SK-N-SH (cell line): ENCODE data around the gene ACTN2. TPM values are rescaled to one million over a fixed set of nuclear protein-coding genes. Genes with fewer than 3 reads are reported as not detected.

Experiments used
- CTCF ChIA-PET: fragments of 300-600, 350-600 bp; formaldehyde crosslinking; extraction: SDS; loops from one replicate; lab custom pipeline; 2021; lab: Yijun Ruan, JAX
- POLR2A ChIA-PET: fragments of 350-600 bp; sonication (Branson Sonifier 250); formaldehyde crosslinking; extraction: SDS; loops from one replicate; lab custom pipeline; 2020; ENCODE audit warnings: antibody characterized with exemption, inconsistent platforms; lab: Yijun Ruan, JAX
- DNase-seq: peaks from one replicate; pipeline ENCODE4 v3.0.0; 2012
- H2AFZ ChIP-seq: fragments of 200-600 bp; sonication (generic); 2 replicates; pipeline ENCODE4 v1.8.1; 2016; ENCODE audit warnings: antibody characterized with exemption, mild to moderate bottlenecking, low read depth
- H3F3A ChIP-seq: fragments of 200-600 bp; sonication (generic); replicated peaks from 2 replicates; pipeline ENCODE3; 2016; ENCODE audit warnings: antibody characterized with exemption, mild to moderate bottlenecking; ENCODE audit not compliant: insufficient read depth
- H3K27ac ChIP-seq, 2 experiments: fragments of 200-500 bp in 1 of 2; fragments of 200-600 bp in 1 of 2; sonication (Bioruptor generic) in 1 of 2; sonication (generic), shearing (Covaris generic) in 1 of 2; 2 replicates each; pipeline versions ENCODE4 v1.5.1 to v1.6.1; 2014 to 2016; ENCODE audit warnings: low read depth in 2 of 2, inconsistent platforms in 1 of 2, low read length in 1 of 2, mild to moderate bottlenecking in 1 of 2, mixed read lengths in 1 of 2
- H3K27me3 ChIP-seq: fragments of 200-600 bp; sonication (generic), shearing (Covaris generic); 2 replicates; pipeline ENCODE4 v1.6.1; 2016; ENCODE audit warnings: mixed run types; ENCODE audit not compliant: insufficient read depth
- H3K36me3 ChIP-seq, 2 experiments: fragments of 200-500 bp in 1 of 2; fragments of 200-600 bp in 1 of 2; sonication (Bioruptor generic) in 1 of 2; sonication (generic) in 1 of 2; replicated peaks in 1 of 2; 2 replicates each; pipeline versions ENCODE3 to v1.5.1; 2014 to 2016; ENCODE audit warnings: low read length in 1 of 2, mild to moderate bottlenecking in 1 of 2; ENCODE audit not compliant: insufficient read depth in 2 of 2, control insufficient read depth in 1 of 2
- H3K4me1 ChIP-seq, 2 experiments: fragments of 200-500 bp in 1 of 2; fragments of 200-600 bp in 1 of 2; sonication (Bioruptor generic) in 1 of 2; sonication (generic), shearing (Covaris generic) in 1 of 2; 2 replicates each; pipeline versions ENCODE4 v1.5.1 to v1.6.1; 2014 to 2016; ENCODE audit warnings: low read depth in 1 of 2, low read length in 1 of 2, mixed run types in 1 of 2; ENCODE audit not compliant: insufficient read depth in 2 of 2, control insufficient read depth in 1 of 2
- H3K4me2 ChIP-seq: fragments of 200-600 bp; sonication (generic), shearing (Covaris generic); 2 replicates; pipeline ENCODE4 v1.6.1; 2017; ENCODE audit warnings: mixed run types
- H3K4me3 ChIP-seq, 2 experiments: fragments of 200-500 bp in 1 of 2; fragments of 200-600 bp in 1 of 2; sonication (Bioruptor generic) in 1 of 2; sonication (generic), shearing (Covaris generic) in 1 of 2; 2 replicates each; pipeline versions ENCODE4 v1.5.1 to v1.8.1; 2014 to 2016; ENCODE audit warnings: low read depth in 2 of 2, inconsistent platforms in 1 of 2, low read length in 1 of 2, mild to moderate bottlenecking in 1 of 2, mixed read lengths in 1 of 2, moderate library complexity in 1 of 2
- H3K79me2 ChIP-seq: fragments of 200-600 bp; sonication (generic); 2 replicates; pipeline ENCODE4 v1.8.1; 2017; ENCODE audit warnings: mild to moderate bottlenecking; ENCODE audit not compliant: insufficient read depth
- H3K9ac ChIP-seq: fragments of 200-600 bp; sonication (generic); 2 replicates; pipeline ENCODE4 v1.6.1; 2017; ENCODE audit warnings: mixed run types
- H3K9me2 ChIP-seq: fragments of 200-600 bp; sonication (generic); 2 replicates; pipeline ENCODE4 v1.6.1; 2017; ENCODE audit warnings: mixed run types
- H3K9me3 ChIP-seq: fragments of 200-600 bp; sonication (generic); 2 replicates; pipeline ENCODE4 v1.6.1; 2017; ENCODE audit warnings: mixed run types, mild to moderate bottlenecking, moderate library complexity
- H4K20me1 ChIP-seq: fragments of 200-600 bp; sonication (generic); 2 replicates; pipeline ENCODE4 v1.6.1; 2017; ENCODE audit warnings: mild to moderate bottlenecking, mixed run types; ENCODE audit not compliant: insufficient read depth
- CHD2 ChIP-seq: fragments of 150-350 bp; IDR thresholded peaks from 2 replicates; pipeline ENCODE4 v1.6.1; 2018; ENCODE audit warnings: low read length; ENCODE audit not compliant: partially characterized antibody
- EP300 ChIP-seq, 2 experiments: IDR thresholded peaks; 2 replicates each; pipeline versions ENCODE4 v1.4.0 to v1.6.1; 2012; ENCODE audit warnings: borderline replicate concordance in 1 of 2, low read depth in 1 of 2, low read length in 1 of 2
- EZH2phosphoT487 ChIP-seq: fragments of 200-600 bp; sonication (generic); IDR thresholded peaks from 2 replicates; pipeline ENCODE4 v1.6.1; 2017; ENCODE audit warnings: low read depth, mixed run types, mild to moderate bottlenecking, antibody characterized with exemption, moderate library complexity, borderline replicate concordance
- FOSL2 ChIP-seq: IDR thresholded peaks from 2 replicates; pipeline ENCODE4 v1.4.0; 2012; ENCODE audit warnings: low read depth, mild to moderate bottlenecking, moderate library complexity, borderline replicate concordance
- FOXJ3 ChIP-seq: sonication (generic); formaldehyde crosslinking; IDR thresholded peaks from 2 replicates; pipeline ENCODE4 v1.5.1; 2020; ENCODE audit warnings: mild to moderate bottlenecking, missing genetic modification reagents
- FOXM1 ChIP-seq: IDR thresholded peaks from 2 replicates; pipeline ENCODE4 v1.4.0; 2012; ENCODE audit warnings: low read depth, mild to moderate bottlenecking
- GABPA ChIP-seq: IDR thresholded peaks from 2 replicates; pipeline ENCODE4 v1.4.0; 2012; ENCODE audit warnings: low read depth, mild to moderate bottlenecking
- JUND ChIP-seq: IDR thresholded peaks from 2 replicates; pipeline ENCODE4 v1.4.0; 2012
- MAX ChIP-seq: IDR thresholded peaks from 2 replicates; pipeline ENCODE4 v1.4.0; 2012; ENCODE audit warnings: low read depth
- PBX3 ChIP-seq: IDR thresholded peaks from 2 replicates; pipeline ENCODE4; 2012
- POLR2AphosphoS5 ChIP-seq: IDR thresholded peaks from 2 replicates; pipeline ENCODE4 v1.6.1; 2012; ENCODE audit warnings: low read depth, low read length
- RAD21 ChIP-seq: IDR thresholded peaks from 2 replicates; pipeline ENCODE4 v1.6.1; 2012; ENCODE audit warnings: mild to moderate bottlenecking, low read length
- SMC3 ChIP-seq: IDR thresholded peaks from 2 replicates; pipeline ENCODE4 v1.6.1; 2012; ENCODE audit warnings: low read depth, low read length, improper control_type of control experiment
- TEAD4 ChIP-seq: IDR thresholded peaks from 2 replicates; pipeline ENCODE4 v1.4.0; 2012; ENCODE audit warnings: mild to moderate bottlenecking, borderline replicate concordance; ENCODE audit not compliant: insufficient read depth
- USF1 ChIP-seq: IDR thresholded peaks from 2 replicates; pipeline ENCODE4 v1.4.0; 2012; ENCODE audit warnings: low read depth, borderline replicate concordance
- USF2 ChIP-seq: fragments of 150-350 bp; IDR thresholded peaks from 2 replicates; pipeline ENCODE4 v1.6.1; 2017; ENCODE audit warnings: antibody characterized with exemption, low read length, low read depth, borderline replicate concordance
- YY1 ChIP-seq: IDR thresholded peaks from 2 replicates; pipeline ENCODE4 v1.4.0; 2012; ENCODE audit warnings: low read depth, mild to moderate bottlenecking
- WGBS: methylation state at CpG from one replicate; pipeline ENCODE4 v1.1.6; 2017; ENCODE audit warnings: low lambda C conversion rate; 5-methylcytosine and 5-hydroxymethylcytosine counted together
- polyA plus RNA-seq, 3 experiments: library from polyadenylated mRNA; depleted of rRNA; stranded (reverse); fragments of >200 nt; gene quantifications; 2 replicates each; pipeline ENCODE4 v1.2.3, GENCODE V29; 2012

ACTN2 gene
- polyA plus RNA-seq, 1 of the 3 experiments (the other 2 are of a cell fraction): 0.15 TPM

GRCh38 chr1:236786453-236786852 lies 100.2 kb downstream of the ACTN2 start:
- no peaks in the 10 kb centered on the region for H3F3A ChIP-seq
- TF ChIP-seq USF1 (no peak), EZH2phosphoT487 (no peak), EP300 (IDR thresholded peaks at IDR 0.05; ENCODE audit: borderline replicate concordance in 1 of 2, low read depth in 1 of 2, low read length in 1 of 2) (no peak), USF2 (no peak), FOSL2 (no peak), SMC3 (no peak), TEAD4 (no peak), RAD21 (no peak), FOXM1 (no peak), CHD2 (no peak), YY1 (no peak), JUND (no peak), FOXJ3 (no peak), GABPA (no peak), POLR2AphosphoS5 (no peak), MAX (no peak), PBX3 (no peak)
- TF ChIP-seq, all 33 proteins: peak for 0
- no peaks in the 10 kb centered on the region for H3K36me3 ChIP-seq
- CTCF ChIA-PET: interaction anchor here (0.7 to 1.2 kb wide), 3 partner anchors 8 to 27 kb away, joined by 3 to 5 read pairs (median 3); partner anchors contain the start of gene MTR
- H3K79me2 ChIP-seq: no peaks in the 10 kb centered on the region
- H4K20me1 ChIP-seq: no peaks in the 10 kb centered on the region
- no peak for DNase-seq
- POLR2A ChIA-PET: no interaction called here
- no peak overlapping the region for H3K4me2 ChIP-seq
- H3K4me3 ChIP-seq: no peak overlapping the region
- no peak overlapping the region for H2AFZ ChIP-seq
- H3K9me3 ChIP-seq: no peaks in the 10 kb centered on the region
- no peaks in the 10 kb centered on the region for H3K4me1 ChIP-seq
- H3K27me3 ChIP-seq: no peaks in the 10 kb centered on the region
- no peak overlapping the region for H3K27ac ChIP-seq
- H3K9ac ChIP-seq: no peak overlapping the region
- no peaks in the 10 kb centered on the region for H3K9me2 ChIP-seq
- WGBS: 87% methylated on average over 5 of the region's 16 CpGs
